Keratinocyte (primary cell): ENCODE data around the gene CSTF2T. TPM values are rescaled to one million over a fixed set of nuclear protein-coding genes. Genes with fewer than 3 reads are reported as not detected.

Experiments used
- DNase-seq: peaks from one replicate; pipeline ENCODE4 v3.0.0-alpha.2; 2011; ENCODE audit warnings: low read depth, missing footprints, low spot score
- FAIRE-seq: peaks from 2 replicates; lab custom pipeline; 2011; peaks lifted over from hg19 to GRCh38; lab: Jason Lieb, UNC
- H2AFZ ChIP-seq: 2 replicates; pipeline ENCODE4 v1.6.0; 2012; ENCODE audit warnings: low read length, control low read depth, inconsistent platforms; ENCODE audit not compliant: control insufficient read depth
- H3K27ac ChIP-seq: 2 replicates; pipeline ENCODE4 v1.5.1; 2011; ENCODE audit warnings: low read length; ENCODE audit not compliant: control insufficient read depth, insufficient read depth
- H3K27me3 ChIP-seq: 3 replicates; pipeline ENCODE4 v1.6.0; 2011; ENCODE audit warnings: low read length; ENCODE audit not compliant: control insufficient read depth, insufficient read depth; ENCODE audit errors: extremely low read depth
- H3K36me3 ChIP-seq, 2 experiments: 2 replicates in 1 of 2; 3 replicates in 1 of 2; pipeline ENCODE4 v1.5.1; 2011; ENCODE audit warnings: low read length in 2 of 2, mild to moderate bottlenecking in 1 of 2; ENCODE audit not compliant: control insufficient read depth in 2 of 2, insufficient read depth in 2 of 2; ENCODE audit errors: extremely low read depth in 1 of 2
- H3K4me1 ChIP-seq: 3 replicates; pipeline ENCODE4 v1.5.1; 2011; ENCODE audit warnings: low read length; ENCODE audit not compliant: control insufficient read depth, insufficient read depth; ENCODE audit errors: extremely low read depth
- H3K4me2 ChIP-seq: 3 replicates; pipeline ENCODE4 v1.6.0; 2011; ENCODE audit warnings: low read depth, low read length; ENCODE audit not compliant: control insufficient read depth, insufficient read depth; ENCODE audit errors: extremely low read depth
- H3K4me3 ChIP-seq, 3 experiments: fragments of 200-600 bp in 1 of 3; sonication (generic) in 1 of 3; 2 replicates in 2 of 3; 3 replicates in 1 of 3; pipeline ENCODE4 v1.5.1; 2011 to 2016; ENCODE audit warnings: low read length in 3 of 3, mild to moderate bottlenecking in 3 of 3, control low read depth in 2 of 3, inconsistent platforms in 1 of 3, low read depth in 1 of 3, mixed read lengths in 1 of 3, mixed run types in 1 of 3, moderate library complexity in 1 of 3; ENCODE audit not compliant: control insufficient read depth in 2 of 3, insufficient read depth in 2 of 3; ENCODE audit errors: extremely low read depth in 1 of 3
- H3K79me2 ChIP-seq: 2 replicates; pipeline ENCODE4 v1.6.0; 2012; ENCODE audit warnings: low read length; ENCODE audit not compliant: control insufficient read depth, insufficient read depth
- H3K9ac ChIP-seq: 3 replicates; pipeline ENCODE4 v1.6.0; 2011; ENCODE audit warnings: low read length; ENCODE audit not compliant: control insufficient read depth, insufficient read depth; ENCODE audit errors: extremely low read depth
- H3K9me1 ChIP-seq: 3 replicates; pipeline ENCODE4 v1.6.0; 2011; ENCODE audit warnings: low read length; ENCODE audit not compliant: control insufficient read depth, insufficient read depth; ENCODE audit errors: extremely low read depth
- H3K9me3 ChIP-seq: 2 replicates; pipeline ENCODE4 v1.5.1; 2012; ENCODE audit warnings: low read depth, low read length; ENCODE audit not compliant: control insufficient read depth
- H4K20me1 ChIP-seq: 3 replicates; pipeline ENCODE4 v1.6.0; 2011; ENCODE audit warnings: low read length; ENCODE audit not compliant: control insufficient read depth, insufficient read depth; ENCODE audit errors: extremely low read depth
- EZH2 ChIP-seq: IDR thresholded peaks from one replicate; pipeline ENCODE4 v1.6.1; 2012; ENCODE audit warnings: inconsistent platforms, mild to moderate bottlenecking, low read length, moderate library complexity
- dilution Hi-C: fragments of 300-500 bp; cut with MboI; formaldehyde crosslinking; loops from one replicate; pipeline ENCODE4 v1.7.0; 2020; ENCODE audit warnings: low sequenced_read_pairs; ENCODE audit not compliant: extremely low pct_ligation_motif_present
- polyA plus RNA-seq, 5 experiments: library from polyadenylated mRNA; depleted of rRNA in 3 of 5; stranded (reverse) in 3 of 5; stranded (forward) in 1 of 5; unstranded in 1 of 5; fragments of >200 nt; gene quantifications; 1 replicate in 1 of 5; 2 replicates in 3 of 5; 3 replicates in 1 of 5; pipeline versions ENCODE4 v1.2.1 to v1.2.3, GENCODE V29; 2011 to 2012; ENCODE audit warnings: missing spikeins in 2 of 5, low read depth in 1 of 5, low replicate concordance in 1 of 5
- TF ChIP-seq, protein P1 (sequence below), 3 experiments: IDR thresholded peaks in 1 of 3; conservative IDR thresholded peaks in 1 of 3; optimal IDR thresholded peaks in 1 of 3; 2 replicates in 2 of 3; 3 replicates in 1 of 3; pipeline versions ENCODE3 to v1.5.1; 2011; ENCODE audit warnings: low read length in 3 of 3, mild to moderate bottlenecking in 3 of 3, moderate library complexity in 2 of 3, control low read depth in 1 of 3, inconsistent platforms in 1 of 3; ENCODE audit not compliant: insufficient read depth in 2 of 3; ENCODE audit errors: extremely low read depth in 1 of 3

CSTF2T gene
- polyA plus RNA-seq, 1 donor (not counting 4 experiments of a cell fraction or from before 2014, with no cell fraction given): 10.8 TPM

DNA sequence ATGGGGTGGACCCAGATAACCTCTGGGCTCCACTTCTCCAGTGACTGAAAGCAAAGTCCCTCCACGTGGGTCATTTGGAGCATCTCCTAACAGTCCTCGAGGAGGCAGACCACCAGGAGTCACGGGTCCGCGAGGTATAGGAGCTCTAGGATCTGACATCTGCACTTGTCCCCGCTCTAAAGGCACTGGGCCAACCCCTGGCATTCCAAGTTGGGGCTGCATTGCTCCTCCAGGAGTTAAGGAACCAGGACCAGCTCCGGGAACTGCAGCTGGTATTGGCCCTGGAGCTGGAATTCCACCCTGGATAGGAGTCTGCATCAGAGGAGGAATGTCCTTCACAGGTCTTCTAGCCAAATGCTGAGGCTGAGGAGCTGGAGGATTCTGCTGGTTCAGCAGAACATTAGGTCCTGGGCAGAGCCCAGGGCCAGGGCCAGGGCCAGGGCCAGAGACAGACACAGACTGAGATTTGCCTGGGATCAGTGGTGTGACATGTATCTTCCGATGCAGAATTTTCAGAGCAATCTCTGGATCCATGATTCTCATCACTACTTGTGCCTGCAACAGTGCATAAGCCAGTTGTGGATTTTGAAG is 827 bp downstream of the CSTF2T start:
- dilution Hi-C loops: no loop called here
- DNase-seq: no peak
- Histone ChIP-seq H3K27ac (peak overlapping the region; percentile 97), H3K9ac (peak overlapping the region; percentile 89), H3K79me2 (peaks cover 29% of the 10 kb centered on the region), H3K4me1 (peaks cover 18% of the 10 kb centered on the region), H3K9me3 (no peaks in the 10 kb centered on the region), H3K4me3 (peak overlapping the region; percentile 66 to 86 (median 80)), H3K9me1 (no peaks in the 10 kb centered on the region), H4K20me1 (no peaks in the 10 kb centered on the region), H3K36me3 (peaks cover 2 to 6% of the 10 kb centered on the region in 2 experiments), H3K27me3 (no peaks in the 10 kb centered on the region), H3K4me2 (peak overlapping the region; percentile 88), H2AFZ (peak overlapping the region; percentile 99)
- no peak for TF ChIP-seq EZH2
- TF ChIP-seq, protein P1, sequence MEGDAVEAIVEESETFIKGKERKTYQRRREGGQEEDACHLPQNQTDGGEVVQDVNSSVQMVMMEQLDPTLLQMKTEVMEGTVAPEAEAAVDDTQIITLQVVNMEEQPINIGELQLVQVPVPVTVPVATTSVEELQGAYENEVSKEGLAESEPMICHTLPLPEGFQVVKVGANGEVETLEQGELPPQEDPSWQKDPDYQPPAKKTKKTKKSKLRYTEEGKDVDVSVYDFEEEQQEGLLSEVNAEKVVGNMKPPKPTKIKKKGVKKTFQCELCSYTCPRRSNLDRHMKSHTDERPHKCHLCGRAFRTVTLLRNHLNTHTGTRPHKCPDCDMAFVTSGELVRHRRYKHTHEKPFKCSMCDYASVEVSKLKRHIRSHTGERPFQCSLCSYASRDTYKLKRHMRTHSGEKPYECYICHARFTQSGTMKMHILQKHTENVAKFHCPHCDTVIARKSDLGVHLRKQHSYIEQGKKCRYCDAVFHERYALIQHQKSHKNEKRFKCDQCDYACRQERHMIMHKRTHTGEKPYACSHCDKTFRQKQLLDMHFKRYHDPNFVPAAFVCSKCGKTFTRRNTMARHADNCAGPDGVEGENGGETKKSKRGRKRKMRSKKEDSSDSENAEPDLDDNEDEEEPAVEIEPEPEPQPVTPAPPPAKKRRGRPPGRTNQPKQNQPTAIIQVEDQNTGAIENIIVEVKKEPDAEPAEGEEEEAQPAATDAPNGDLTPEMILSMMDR (optimal IDR thresholded peaks at IDR 0.05 in 1 of 3, IDR thresholded peaks at IDR 0.05 in 1 of 3, conservative IDR thresholded peaks at IDR 0.05 in 1 of 3; ENCODE audit: extremely low read depth in 1 of 3, insufficient read depth in 2 of 3, low read length in 3 of 3): no peak
- no peak for FAIRE-seq

- Histone ChIP-seq H2AFZ (no peak overlapping the region), H3K9me1 (no peaks in the 10 kb centered on the region), H3K4me2 (no peak overlapping the region), H3K27me3 (no peaks in the 10 kb centered on the region), H3K4me3 (no peak overlapping the region), H4K20me1 (no peaks in the 10 kb centered on the region), H3K27ac (no peak overlapping the region), H3K79me2 (peaks cover 29% of the 10 kb centered on the region), H3K4me1 (peaks cover 18% of the 10 kb centered on the region), H3K36me3 (peaks cover 2 to 6% of the 10 kb centered on the region in 2 experiments), H3K9me3 (no peaks in the 10 kb centered on the region), H3K9ac (no peak overlapping the region)
- DNase-seq: no peak
- no peak for TF ChIP-seq EZH2
- TF ChIP-seq, protein P1 (optimal IDR thresholded peaks at IDR 0.05 in 1 of 3, IDR thresholded peaks at IDR 0.05 in 1 of 3, conservative IDR thresholded peaks at IDR 0.05 in 1 of 3; ENCODE audit: extremely low read depth in 1 of 3, insufficient read depth in 2 of 3, low read length in 3 of 3): no peak
- FAIRE-seq: no peak
- dilution Hi-C loops: no loop called here
Measured at GRCh38 chr10:51696251-51696650, 3.1 kb downstream of the CSTF2T start.
